ENCODE data around the gene RPRML. TPM values are rescaled to one million over a fixed set of nuclear protein-coding genes. Genes with fewer than 3 reads are reported as not detected.
"Not testable (repeated sequence)": the region's sequence is repeated elsewhere in the genome, so short reads cannot be mapped to it uniquely, and the experiment has no call there.

Gene RPRML
- total RNA-seq, result not detected

GRCh38 chr17:46979147-46979863, at the start of gene RPRML:
Gene RPRML (minus strand): TSS chr17:46979253. CDS start chr17:46979007, 246 bp downstream.
- intact Hi-C loops (cut with micrococcal nuclease), result no loop called here
- Mint-ChIP-seq H3K27ac (no peak within 1 kb of the TSS), H3K27me3 (ENCODE audit: low read depth) (peaks cover 36% of the 10 kb centered on the region), H3K36me3 (ENCODE audit: low read depth) (no peaks in the 10 kb centered on the region), H3K9me3 (no peaks in the 10 kb centered on the region), H3K4me1 (ENCODE audit: low read depth) (peaks cover 9% of the 10 kb centered on the region), H3K4me3 (peak within 1 kb of the TSS; percentile 63)
- DNase-seq, result peak; percentile 26
- CTCF ChIA-PET, result no interaction called here

- intact Hi-C loops (cut with micrococcal nuclease); H3K4me1 Mint-ChIP-seq (ENCODE audit: low read depth); H3K4me3 Mint-ChIP-seq; H3K36me3 Mint-ChIP-seq (ENCODE audit: low read depth); H3K27me3 Mint-ChIP-seq (ENCODE audit: low read depth); DNase-seq; CTCF ChIA-PET; H3K27ac Mint-ChIP-seq; H3K9me3 Mint-ChIP-seq: not testable (repeated sequence)
Measured at GRCh38 chr17:47016966-47017365, 37.9 kb upstream of the RPRML start.

- no peaks in the 10 kb centered on the region for H3K27me3 Mint-ChIP-seq (ENCODE audit: low read depth)
- DNase-seq, result no peak
- H3K4me1 Mint-ChIP-seq (ENCODE audit: low read depth), result peaks cover 7% of the 10 kb centered on the region
- no peaks in the 10 kb centered on the region for H3K36me3 Mint-ChIP-seq (ENCODE audit: low read depth)
- CTCF ChIA-PET, result no interaction called here
- H3K9me3 Mint-ChIP-seq, result no peaks in the 10 kb centered on the region
- no peak overlapping the region for H3K27ac Mint-ChIP-seq
- H3K4me3 Mint-ChIP-seq, result no peak overlapping the region
- intact Hi-C loops (cut with micrococcal nuclease), result no loop called here
Measured at GRCh38 chr17:47013341-47013740, 34.3 kb upstream of the RPRML start.

GRCh38 chr17:47012457-47012856, 33.4 kb upstream of the RPRML start:
- Mint-ChIP-seq H3K9me3 (no peaks in the 10 kb centered on the region), H3K4me1 (ENCODE audit: low read depth) (peaks cover 7% of the 10 kb centered on the region), H3K36me3 (ENCODE audit: low read depth) (no peaks in the 10 kb centered on the region), H3K27me3 (ENCODE audit: low read depth) (no peaks in the 10 kb centered on the region), H3K27ac (no peak overlapping the region), H3K4me3 (no peak overlapping the region)
- CTCF ChIA-PET, result no interaction called here
- no peak for DNase-seq
- intact Hi-C loops (cut with micrococcal nuclease), result no loop called here

GRCh38 chr17:47009759-47010594, 30.9 kb upstream of the RPRML start:
- Mint-ChIP-seq H3K27me3 (ENCODE audit: low read depth) (no peaks in the 10 kb centered on the region), H3K4me3 (no peak overlapping the region), H3K36me3 (ENCODE audit: low read depth) (no peaks in the 10 kb centered on the region), H3K27ac (no peak overlapping the region), H3K9me3 (no peaks in the 10 kb centered on the region), H3K4me1 (ENCODE audit: low read depth) (peaks cover 7% of the 10 kb centered on the region)
- DNase-seq, result no peak
- CTCF ChIA-PET, result no interaction called here
- intact Hi-C loops (cut with micrococcal nuclease), result no loop called here

- DNase-seq, result no peak
- Mint-ChIP-seq H3K9me3 (no peaks in the 10 kb centered on the region), H3K27me3 (ENCODE audit: low read depth) (no peaks in the 10 kb centered on the region), H3K4me1 (ENCODE audit: low read depth) (peaks cover 4% of the 10 kb centered on the region), H3K4me3 (no peak overlapping the region), H3K36me3 (ENCODE audit: low read depth) (no peaks in the 10 kb centered on the region), H3K27ac (no peak overlapping the region)
- CTCF ChIA-PET, result interaction anchor here (1.2 kb wide), 1 partner anchor 169 kb away, joined by 3 read pairs; no protein-coding TSS in a partner anchor
- intact Hi-C loops (cut with micrococcal nuclease), result loop anchor here (5.0 kb wide), 1 partner anchor 83 kb away; the partner anchor contains the start of gene GOSR2
Measured at GRCh38 chr17:47004906-47005305, 25.9 kb upstream of the RPRML start.

- H3K27ac Mint-ChIP-seq; H3K27me3 Mint-ChIP-seq (ENCODE audit: low read depth); H3K36me3 Mint-ChIP-seq (ENCODE audit: low read depth); H3K9me3 Mint-ChIP-seq; DNase-seq; H3K4me3 Mint-ChIP-seq; H3K4me1 Mint-ChIP-seq (ENCODE audit: low read depth); CTCF ChIA-PET: not testable (repeated sequence)
- intact Hi-C loops (cut with micrococcal nuclease), result loop anchor here (5.0 kb wide), 1 partner anchor 82 kb away; the partner anchor contains the start of gene GOSR2
Measured at GRCh38 chr17:47003864-47004263, 24.8 kb upstream of the RPRML start.

GRCh38 chr17:46995841-46996571, 17.0 kb upstream of the RPRML start:
- H3K4me3 Mint-ChIP-seq, result no peak overlapping the region
- H3K27me3 Mint-ChIP-seq (ENCODE audit: low read depth), result no peaks in the 10 kb centered on the region
- no peaks in the 10 kb centered on the region for H3K9me3 Mint-ChIP-seq
- H3K27ac Mint-ChIP-seq, result no peak overlapping the region
- CTCF ChIA-PET, result interaction anchor here (1.2 to 2.1 kb wide), 2 partner anchors 54 to 154 kb away, joined by 4 to 9 read pairs; no protein-coding TSS in a partner anchor
- no peaks in the 10 kb centered on the region for H3K36me3 Mint-ChIP-seq (ENCODE audit: low read depth)
- intact Hi-C loops (cut with micrococcal nuclease), result no loop called here
- DNase-seq, result no peak
- H3K4me1 Mint-ChIP-seq (ENCODE audit: low read depth), result no peaks in the 10 kb centered on the region

- Mint-ChIP-seq H3K4me1 (ENCODE audit: low read depth) (no peaks in the 10 kb centered on the region), H3K36me3 (ENCODE audit: low read depth) (no peaks in the 10 kb centered on the region), H3K4me3 (no peak overlapping the region), H3K27ac (no peak overlapping the region), H3K27me3 (ENCODE audit: low read depth) (no peaks in the 10 kb centered on the region), H3K9me3 (no peaks in the 10 kb centered on the region)
- no peak for DNase-seq
- intact Hi-C loops (cut with micrococcal nuclease), result no loop called here
- CTCF ChIA-PET, result interaction anchor here (0.7 to 2.1 kb wide), 2 partner anchors 153 to 320 kb away, joined by 3 to 9 read pairs; no protein-coding TSS in a partner anchor
Measured at GRCh38 chr17:46994993-46995392, 15.9 kb upstream of the RPRML start.

- CTCF ChIA-PET, result interaction anchor here (0.7 to 1.2 kb wide), 2 partner anchors 10 to 158 kb away, joined by 3 read pairs; no protein-coding TSS in a partner anchor
Measured at GRCh38 chr17:46991617-46992016, 12.6 kb upstream of the RPRML start.

GRCh38 chr17:46989637-46990431, 10.8 kb upstream of the RPRML start:
- CTCF ChIA-PET, result interaction anchor here (1.1 kb wide), 1 partner anchor 147 kb away, joined by 4 read pairs; no protein-coding TSS in a partner anchor
- H3K27me3 Mint-ChIP-seq (ENCODE audit: low read depth), result no peaks in the 10 kb centered on the region
- no peaks in the 10 kb centered on the region for H3K36me3 Mint-ChIP-seq (ENCODE audit: low read depth)
- no peaks in the 10 kb centered on the region for H3K4me1 Mint-ChIP-seq (ENCODE audit: low read depth)
- H3K4me3 Mint-ChIP-seq, result no peak overlapping the region
- no peak overlapping the region for H3K27ac Mint-ChIP-seq
- intact Hi-C loops (cut with micrococcal nuclease), result no loop called here
- no peak for DNase-seq
- no peaks in the 10 kb centered on the region for H3K9me3 Mint-ChIP-seq

More at GRCh38 chr17:46991617-46992016, 12.6 kb upstream of the RPRML start:
- Mint-ChIP-seq H3K27ac (no peak overlapping the region), H3K36me3 (ENCODE audit: low read depth) (no peaks in the 10 kb centered on the region), H3K27me3 (ENCODE audit: low read depth) (no peaks in the 10 kb centered on the region), H3K9me3 (no peaks in the 10 kb centered on the region), H3K4me1 (ENCODE audit: low read depth) (no peaks in the 10 kb centered on the region), H3K4me3 (no peak overlapping the region)
- intact Hi-C loops (cut with micrococcal nuclease), result no loop called here
- DNase-seq, result no peak

Data from activated naive CD4-positive, alpha-beta T cell treated with anti-CD3 and anti-CD28 coated beads for 36 hours (primary cell).